HepG2 (cell line): Measurements from ENCODE around the gene MVP. TPM values are rescaled to one million over a fixed set of nuclear protein-coding genes. Genes with fewer than 3 reads are reported as not detected.

Source experiments
- AHDC1 ChIP-seq: sonication (generic); formaldehyde crosslinking; IDR thresholded peaks from 2 replicates; pipeline ENCODE4 v1.5.1; 2020; ENCODE audit warnings: mild to moderate bottlenecking, missing genetic modification reagents, borderline replicate concordance
- ASH2L ChIP-seq: fragments of 300-600, 200-600 bp; sonication (generic); IDR thresholded peaks from 2 replicates; pipeline ENCODE4 v1.7.0; 2017; ENCODE audit warnings: low read depth, mild to moderate bottlenecking, moderate library complexity, mixed read lengths, low read length; ENCODE audit not compliant: insufficient read length
- DBP ChIP-seq: sonication (generic); formaldehyde crosslinking; IDR thresholded peaks from 2 replicates; pipeline ENCODE4 v1.4.0; 2020; ENCODE audit warnings: missing genetic modification reagents; ENCODE audit errors: not compliant biosample characterization
- E2F1 ChIP-seq: sonication (generic); formaldehyde crosslinking; IDR thresholded peaks from 2 replicates; pipeline ENCODE4 v1.5.0; 2020; ENCODE audit warnings: missing genetic modification reagents
- MAX ChIP-seq: IDR thresholded peaks from 2 replicates; pipeline ENCODE4 v1.6.1; 2012; ENCODE audit warnings: inconsistent platforms
- NR2F6 ChIP-seq, 2 experiments: IDR thresholded peaks; 2 replicates each; pipeline ENCODE4 v1.6.1; 2016; ENCODE audit warnings: antibody characterized with exemption in 1 of 2, mild to moderate bottlenecking in 1 of 2
- SOX6 ChIP-seq, 2 experiments: fragments of 450-650 bp in 1 of 2; sonication (generic) in 1 of 2; formaldehyde crosslinking in 1 of 2; IDR thresholded peaks; 2 replicates each; pipeline versions ENCODE4 v1.4.0 to v1.6.1; 2017 to 2020; ENCODE audit warnings: antibody characterized with exemption in 1 of 2, mild to moderate bottlenecking in 1 of 2, missing genetic modification reagents in 1 of 2
- TAF1 ChIP-seq: sonication (generic); formaldehyde crosslinking; IDR thresholded peaks from 2 replicates; pipeline ENCODE4 v1.4.0; 2020; ENCODE audit warnings: missing genetic modification reagents
- TIGD3 ChIP-seq: sonication (generic); formaldehyde crosslinking; IDR thresholded peaks from 2 replicates; pipeline ENCODE4 v1.5.1; 2020; ENCODE audit warnings: mild to moderate bottlenecking, missing genetic modification reagents, borderline replicate concordance
- TMF1 ChIP-seq: sonication (generic); formaldehyde crosslinking; IDR thresholded peaks from 2 replicates; pipeline ENCODE4 v1.8.1; 2022; ENCODE audit warnings: low read depth, missing genetic modification reagents
- ZBTB4 ChIP-seq: sonication (generic); formaldehyde crosslinking; IDR thresholded peaks from 2 replicates; pipeline ENCODE4 v1.4.0; 2020; ENCODE audit warnings: missing genetic modification reagents, mild to moderate bottlenecking, borderline replicate concordance
- ZMYM4 ChIP-seq: sonication (generic); formaldehyde crosslinking; IDR thresholded peaks from 2 replicates; pipeline ENCODE4 v1.8.1; 2023; ENCODE audit warnings: mild to moderate bottlenecking, missing genetic modification reagents
- ZNF644 ChIP-seq: IDR thresholded peaks from 2 replicates; pipeline ENCODE4 v1.6.1; 2016; ENCODE audit warnings: low read depth
- ZNF672 ChIP-seq: sonication (generic); formaldehyde crosslinking; IDR thresholded peaks from 2 replicates; pipeline ENCODE4 v1.8.1; 2022; ENCODE audit warnings: missing genetic modification reagents
- polyA plus RNA-seq, 8 experiments: library from polyadenylated mRNA; depleted of rRNA in 3 of 8; stranded (reverse) in 7 of 8; unstranded in 1 of 8; fragments of >200 nt; fragmentation: Illumina TruSeq in 4 of 8; extraction: Trizol in 4 of 8; gene quantifications; 2 replicates each; pipeline versions ENCODE4 v1.2.1 to v1.2.3, GENCODE V29; 2011 to 2016; ENCODE audit warnings: low read depth in 4 of 8, missing spikeins in 1 of 8, mixed read lengths in 1 of 8; ENCODE audit not compliant: insufficient read depth in 1 of 8
- total RNA-seq, 5 experiments: library from RNA; depleted of rRNA; stranded (reverse); fragments of >200 nt; fragmentation: Illumina TruSeq; extraction: Trizol; gene quantifications; 2 replicates each; pipeline ENCODE4 v1.2.3, GENCODE V29; 2016; ENCODE audit warnings: low read depth in 1 of 5

MVP gene
- total and polyA plus RNA-seq, 2 of the 13 experiments (the other 11 are each of a cell fraction or from before 2014, with no cell fraction given), result 22.9 to 43.5 TPM

- TF ChIP-seq DBP, result no peak
- no peak for TF ChIP-seq SOX6 (IDR thresholded peaks at IDR 0.05)
- TF ChIP-seq SOX6 (CRISPR knock-in tag; IDR thresholded peaks at IDR 0.05), result peak; percentile 65
- no peak for TF ChIP-seq ZNF672 (CRISPR knock-in tag)
- TF ChIP-seq NR2F6 (IDR thresholded peaks at IDR 0.05), result peak; percentile 58
- peak; percentile 81; the same call in 1 of the 2 replicates for TF ChIP-seq NR2F6 (CRISPR knock-in tag; IDR thresholded peaks at IDR 0.05)
- no peak for TF ChIP-seq TIGD3 (CRISPR knock-in tag)
- TF ChIP-seq E2F1, result peak; percentile 96
- TF ChIP-seq AHDC1 (CRISPR knock-in tag), result no peak
- no peak; the same call in none of the 2 replicates for TF ChIP-seq TMF1 (CRISPR knock-in tag)
- peak; percentile 87 for TF ChIP-seq TAF1 (CRISPR knock-in tag)
- TF ChIP-seq ZMYM4 (CRISPR knock-in tag), result peak; percentile 82
- no peak for TF ChIP-seq ZNF644 (CRISPR knock-in tag)
- TF ChIP-seq MAX, result peak; percentile 95
- TF ChIP-seq ZBTB4 (CRISPR knock-in tag), result no peak
- peak; percentile 89 for TF ChIP-seq ASH2L
Measured at GRCh38 chr16:29815793-29816693, 4.2 kb upstream of the MVP start, which contains the start of gene PAGR1 (continued).
